Colonic mucosa (tissue), 4 donors: ENCODE data around the gene ATG4D. TPM values are rescaled to one million over a fixed set of nuclear protein-coding genes. Genes with fewer than 3 reads are reported as not detected.

ENCODE experiments used
- DNase-seq: peaks from one replicate; pipeline ENCODE4 v3.0.0-alpha.2; 2020
- H3K27ac ChIP-seq: fragments of 200-600 bp; one replicate; pipeline ENCODE4 v1.8.0; 2021
- H3K27me3 ChIP-seq: fragments of 200-600 bp; one replicate; pipeline ENCODE4 v1.8.0; 2021
- H3K36me3 ChIP-seq: fragments of 200-600 bp; one replicate; pipeline ENCODE4 v1.8.0; 2021
- H3K4me1 ChIP-seq: fragments of 200-600 bp; one replicate; pipeline ENCODE4 v1.8.0; 2021; ENCODE audit warnings: mild to moderate bottlenecking
- H3K4me3 ChIP-seq: fragments of 200-600 bp; one replicate; pipeline ENCODE4 v1.8.0; 2021
- H3K9ac ChIP-seq, 2 donors: one replicate each; pipeline ENCODE4 v1.7.0; 2013; ENCODE audit warnings: control low read depth in 2 of 2, low read depth in 2 of 2, low read length in 2 of 2
- H3K9me3 ChIP-seq: fragments of 200-600 bp; one replicate; pipeline ENCODE4 v1.8.0; 2021
- CTCF ChIP-seq: fragments of 200-600 bp; IDR thresholded peaks from one replicate; pipeline ENCODE4 v1.8.0; 2022; ENCODE audit warnings: antibody characterized with exemption, mild to moderate bottlenecking
- intact Hi-C: fragments of 100-400 bp; cut with DNase I; formaldehyde crosslinking; loops from one replicate; pipeline ENCODE4 v1.14.1; 2022
- total RNA-seq, 2 donors: library from RNA; stranded (reverse); fragmentation: NEBNext Ultra II Directional in 1 of 2; extraction: Animal tissue kit (Norgen Biotek cat#: 25700) in 1 of 2; gene quantifications; one replicate each; pipeline ENCODE4 v1.2.1, GENCODE V29; 2021
- donor health status: healthy.
- donor health status: DM: no; HTN: no; CAD: no.
- donor health status: DM: no; HTN: no; CAD: no.

Gene ATG4D
- total RNA-seq, 2 donors from 2014 or later, result 69.0 to 89.9 TPM

GRCh38 chr19:10551698-10552301, 8.1 kb downstream of the ATG4D start:
- H3K9me3 ChIP-seq, result no peaks in the 10 kb centered on the region
- H3K4me1 ChIP-seq, result peaks cover 5% of the 10 kb centered on the region
- H3K9ac ChIP-seq, result no peak overlapping the region
- peaks cover 9% of the 10 kb centered on the region for H3K36me3 ChIP-seq
- DNase-seq, result peak; percentile 46
- H3K27ac ChIP-seq, result no peak overlapping the region
- no peaks in the 10 kb centered on the region for H3K27me3 ChIP-seq
- TF ChIP-seq CTCF, result no peak
- H3K4me3 ChIP-seq, result no peak overlapping the region
- intact Hi-C loops, result no loop called here

GRCh38 chr19:10552510-10553053, 8.9 kb downstream of the ATG4D start:
- Histone ChIP-seq H3K4me1 (peaks cover 5% of the 10 kb centered on the region), H3K9ac (no peak overlapping the region), H3K9me3 (no peaks in the 10 kb centered on the region), H3K4me3 (no peak overlapping the region), H3K27ac (peak overlapping the region; percentile 17), H3K36me3 (peaks cover 7% of the 10 kb centered on the region), H3K27me3 (no peaks in the 10 kb centered on the region)
- TF ChIP-seq CTCF, result no peak
- intact Hi-C loops, result no loop called here
- DNase-seq, result peak; percentile 30

- intact Hi-C loops, result no loop called here
- no peak overlapping the region for H3K4me3 ChIP-seq
- H3K4me1 ChIP-seq, result peaks cover 5% of the 10 kb centered on the region
- TF ChIP-seq CTCF, result no peak
- no peak for DNase-seq
- H3K27me3 ChIP-seq, result no peaks in the 10 kb centered on the region
- peak overlapping the region; percentile 17 for H3K27ac ChIP-seq
- H3K36me3 ChIP-seq, result peaks cover 7% of the 10 kb centered on the region
- no peaks in the 10 kb centered on the region for H3K9me3 ChIP-seq
- H3K9ac ChIP-seq, result no peak overlapping the region
Measured at GRCh38 chr19:10553087-10553667, 9.5 kb downstream of the ATG4D start.

- Histone ChIP-seq H3K9ac (no peak overlapping the region), H3K4me1 (peaks cover 5% of the 10 kb centered on the region), H3K9me3 (no peaks in the 10 kb centered on the region), H3K4me3 (no peak overlapping the region), H3K36me3 (peaks cover 7% of the 10 kb centered on the region), H3K27me3 (no peaks in the 10 kb centered on the region), H3K27ac (peak overlapping the region; percentile 32)
- peak; percentile 33 for DNase-seq
- no peak for TF ChIP-seq CTCF
- intact Hi-C loops, result no loop called here
Measured at GRCh38 chr19:10553943-10554381, 10.3 kb downstream of the ATG4D start.

GRCh38 chr19:10554760-10555609, 11.3 kb downstream of the ATG4D start:
- intact Hi-C loops, result no loop called here
- Histone ChIP-seq H3K9ac (no peak overlapping the region), H3K27me3 (no peaks in the 10 kb centered on the region), H3K4me3 (no peak overlapping the region), H3K9me3 (no peaks in the 10 kb centered on the region), H3K4me1 (peaks cover 5% of the 10 kb centered on the region), H3K27ac (no peak overlapping the region), H3K36me3 (peaks cover 8% of the 10 kb centered on the region)
- no peak for TF ChIP-seq CTCF
- DNase-seq, result no peak
